Stimulated activated CD4-positive, alpha-beta T cell treated with anti-CD3 and anti-CD28 coated beads, Interleukin-12 subunit alpha, Interleukin-12 subunit beta, amount 100 ng/mL, for 4 hours (primary cell): ENCODE results near the gene KRT34.
"Not testable (repeated sequence)": the region's sequence is repeated elsewhere in the genome, so short reads cannot be mapped to it uniquely, and the experiment has no call there.

ENCODE experiments used
- DNase-seq: peaks from one replicate; pipeline ENCODE4 v3.0.0-alpha.2; 2020

KRT34 gene

GRCh38 chr17:41360296-41360995 is 21.7 kb downstream of the KRT34 start:
- DNase-seq = no peak

GRCh38 chr17:41354536-41354935 is 27.6 kb downstream of the KRT34 start:
- no peak for DNase-seq

GRCh38 chr17:41352597-41353366 is 29.3 kb downstream of the KRT34 start:
- no peak for DNase-seq

- DNase-seq = no peak
Observed at GRCh38 chr17:41351177-41351576, 30.9 kb downstream of the KRT34 start.

GRCh38 chr17:41350381-41350878 is 31.7 kb downstream of the KRT34 start, which contains the start of gene KRT33A:
KRT33A (minus strand) TSS chr17:41350828; CDS start chr17:41350767, 61 bp downstream.
- not testable (repeated sequence) for DNase-seq

DNA sequence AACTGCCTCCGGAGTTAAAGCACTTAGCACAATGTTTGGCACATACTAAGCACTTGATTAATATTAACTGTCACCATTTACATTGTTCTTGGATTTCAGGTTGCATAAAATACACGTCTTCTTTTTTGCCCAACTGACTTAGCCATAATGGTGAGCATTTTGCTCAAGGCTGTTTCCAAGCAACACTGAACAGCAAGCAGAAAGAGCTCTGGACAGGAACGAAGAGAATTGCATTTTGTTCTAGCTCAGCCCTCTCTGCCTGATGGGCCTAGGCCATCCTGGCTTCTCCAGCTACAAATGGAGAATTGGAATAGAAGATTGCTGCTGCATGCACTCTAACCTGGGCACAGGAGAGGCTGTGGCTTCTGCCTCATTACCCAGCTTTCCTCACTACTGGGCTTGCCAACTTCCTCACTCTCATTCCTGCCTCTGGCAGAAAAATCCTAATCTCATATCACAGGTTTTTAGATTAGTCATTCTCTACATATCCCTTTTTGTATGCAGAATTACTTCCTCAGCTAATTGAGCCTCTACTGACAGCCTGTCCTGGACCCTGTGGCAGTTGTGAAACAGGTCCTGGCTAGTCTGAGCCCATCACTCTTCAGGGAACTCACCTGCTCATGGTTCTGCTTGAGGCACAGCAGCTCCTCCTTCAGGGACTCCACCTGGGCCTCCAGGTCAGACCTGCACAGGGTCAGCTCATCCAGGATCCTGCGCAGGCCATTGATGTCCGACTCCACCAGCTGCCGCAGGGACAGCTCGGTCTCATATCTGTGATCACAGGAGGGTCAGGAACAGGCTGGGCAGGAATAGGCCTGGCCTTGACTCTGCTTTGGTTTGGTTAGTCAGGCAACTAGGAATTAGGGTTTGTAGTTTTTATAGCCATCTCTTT is 34.0 kb downstream of the KRT34 start:
- DNase-seq = no peak

DNA sequence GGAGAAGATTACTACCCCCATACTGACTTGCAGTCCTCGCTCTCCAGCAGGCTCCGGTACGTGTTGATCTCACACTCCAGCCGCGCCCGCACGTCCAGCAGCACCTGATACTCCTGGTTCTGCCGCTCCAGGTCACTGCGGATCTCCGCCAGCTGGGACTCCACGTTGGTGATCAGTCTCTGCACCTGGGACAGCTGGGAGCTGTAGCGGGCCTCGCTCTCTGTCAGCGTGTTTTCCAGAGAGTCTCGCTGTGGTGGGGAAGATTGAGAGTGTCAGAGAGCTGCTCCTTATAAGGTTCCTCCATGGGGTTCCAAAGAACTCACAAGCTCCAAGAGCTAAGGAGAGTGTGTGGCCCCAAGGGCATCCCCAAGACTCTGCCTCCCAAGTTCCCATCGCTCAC is 35.7 kb downstream of the KRT34 start:
- DNase-seq = not testable (repeated sequence)

GRCh38 chr17:41345992-41346391 is 36.1 kb downstream of the KRT34 start:
- DNase-seq = no peak

GRCh38 chr17:41343029-41343428 is 39.1 kb downstream of the KRT34 start:
- no peak for DNase-seq

- peak; percentile 20 for DNase-seq
Observed at GRCh38 chr17:41340934-41341861, 40.9 kb downstream of the KRT34 start.

DNA sequence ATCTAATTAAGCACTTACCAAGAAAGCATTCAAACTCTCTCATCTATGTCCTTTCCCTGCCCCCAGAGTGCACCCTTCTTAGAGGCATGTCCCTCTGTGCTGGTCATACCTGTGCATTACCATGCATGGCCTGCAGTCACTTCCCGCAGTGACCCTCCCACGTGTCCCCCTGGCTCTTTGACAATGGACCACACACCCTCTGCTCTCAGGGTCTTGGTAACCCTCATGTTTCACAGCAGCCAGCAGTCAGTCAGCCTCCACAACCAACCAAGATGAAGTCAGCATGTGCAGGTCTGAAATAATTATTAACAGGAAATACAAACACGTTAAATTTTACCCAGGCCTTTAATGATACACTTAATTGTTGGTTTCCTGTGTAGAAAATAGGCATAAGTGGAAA is 41.6 kb downstream of the KRT34 start:
- DNase-seq = no peak

GRCh38 chr17:41339571-41340172 is 42.4 kb downstream of the KRT34 start:
- no peak for DNase-seq

DNA sequence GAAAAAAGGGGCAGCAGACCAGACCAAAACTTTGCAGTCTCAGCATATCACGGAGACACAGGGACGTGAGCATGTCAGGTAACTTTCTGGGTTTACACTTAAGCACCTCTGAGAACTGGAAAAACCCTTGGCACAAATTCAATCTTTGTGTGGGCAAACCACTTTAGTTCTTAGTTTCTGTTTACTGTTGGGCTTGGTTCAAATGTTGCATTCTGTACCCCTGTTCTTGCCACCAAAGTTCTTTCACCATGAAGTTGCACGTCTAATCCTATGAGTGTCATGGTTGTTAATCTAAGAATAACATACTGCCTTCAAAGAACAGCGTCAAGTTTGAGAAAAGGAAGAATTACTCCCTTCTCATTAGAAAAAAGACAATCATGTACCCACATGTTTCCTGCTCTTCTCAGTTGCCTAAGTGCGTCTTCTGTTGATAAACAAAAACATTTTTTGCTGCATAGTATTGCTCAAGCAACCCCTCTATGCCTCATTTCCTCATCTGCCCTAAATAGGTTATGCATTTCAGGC is 43.1 kb downstream of the KRT34 start:
- no peak for DNase-seq

- no peak for DNase-seq
Observed at GRCh38 chr17:41335747-41336146, 46.4 kb downstream of the KRT34 start.

DNA sequence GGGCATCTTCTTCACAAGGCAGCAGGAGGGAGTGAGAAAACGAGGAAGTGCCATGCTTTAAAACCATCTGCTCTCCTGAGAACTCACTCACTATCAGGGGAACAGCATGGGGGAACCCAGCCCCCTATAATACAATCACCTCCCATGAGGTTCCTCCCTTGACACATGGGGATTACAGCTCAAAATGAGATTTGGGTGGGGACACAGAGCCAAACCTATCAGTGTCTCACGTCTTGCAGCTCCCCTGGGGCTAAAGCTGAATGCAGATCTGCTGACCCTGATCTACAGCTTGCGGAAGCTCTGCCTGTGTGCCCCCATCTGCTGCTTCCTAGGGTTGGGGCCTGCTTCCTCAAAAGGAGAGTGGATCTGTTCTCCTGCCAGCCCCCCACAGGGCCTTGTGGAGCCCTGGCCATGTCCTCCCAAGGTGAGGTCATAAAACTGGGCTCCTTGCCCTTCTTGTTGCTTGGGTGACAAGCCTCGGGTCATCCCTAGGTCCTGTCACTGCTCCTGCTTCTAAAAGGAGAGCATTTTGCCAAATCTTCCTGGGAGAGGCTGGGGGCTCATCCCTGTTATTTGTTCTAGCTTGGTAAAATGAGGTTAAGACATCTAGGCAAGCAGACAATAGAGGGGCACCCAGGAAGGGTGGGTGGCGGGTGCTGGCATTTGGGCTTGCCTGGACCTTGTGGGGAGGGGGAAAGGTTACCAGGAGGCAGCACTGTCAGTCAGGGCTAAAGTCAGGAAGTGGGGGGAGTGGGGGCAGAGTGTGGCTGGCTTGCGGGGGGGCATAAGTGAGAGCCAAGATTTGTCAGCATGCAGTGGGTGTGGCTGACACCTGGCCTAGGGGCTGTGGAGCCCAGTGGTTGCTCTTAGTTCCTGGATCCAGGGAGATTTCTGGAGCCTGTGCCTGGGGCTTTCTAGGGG is 47.5 kb downstream of the KRT34 start:
- no peak for DNase-seq

- no peak for DNase-seq
Observed at GRCh38 chr17:41333836-41334235, 48.3 kb downstream of the KRT34 start.

DNA sequence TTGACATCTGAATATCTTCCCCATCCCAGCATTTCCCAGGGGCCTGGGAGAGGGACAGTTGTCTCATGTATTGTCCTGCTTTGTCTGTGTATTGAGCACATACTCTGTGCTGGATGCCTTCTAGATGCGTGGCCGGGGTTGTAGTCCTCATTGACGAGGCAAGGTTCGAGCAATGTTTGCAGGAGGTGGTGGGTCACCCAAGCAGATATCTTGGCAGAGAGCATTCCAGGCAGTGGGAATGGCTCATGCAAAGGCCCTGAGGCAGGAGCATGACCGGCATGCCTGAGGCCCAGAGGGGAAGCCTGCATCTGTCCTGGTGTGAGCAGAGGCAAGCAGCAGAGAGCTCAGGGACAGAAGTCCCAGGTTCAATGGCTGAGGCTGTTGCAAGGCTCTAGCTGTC is 49.0 kb downstream of the KRT34 start:
- DNase-seq = no peak

DNA sequence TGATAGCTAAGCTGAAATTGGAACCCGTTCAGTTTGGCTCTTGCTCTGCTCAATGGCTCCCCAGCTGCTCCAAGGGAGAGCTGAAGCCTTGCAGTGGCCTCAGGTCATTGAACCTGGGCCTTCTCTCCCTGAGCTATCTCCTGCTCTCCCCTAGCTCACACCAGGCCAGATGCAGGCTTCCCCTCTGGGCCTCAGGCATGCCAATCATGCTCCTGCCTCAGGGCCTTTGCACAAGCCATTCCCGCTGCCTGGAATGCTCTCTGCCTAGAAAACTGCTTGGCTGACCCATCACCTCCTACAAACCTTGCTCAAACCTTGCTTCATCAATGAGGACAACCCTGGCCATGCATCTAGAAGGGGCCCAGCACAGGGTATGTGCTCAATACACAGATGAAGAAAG is 49.9 kb downstream of the KRT34 start:
- DNase-seq = no peak

- DNase-seq = no peak
Observed at GRCh38 chr17:41331606-41332005, 50.5 kb downstream of the KRT34 start.

DNA sequence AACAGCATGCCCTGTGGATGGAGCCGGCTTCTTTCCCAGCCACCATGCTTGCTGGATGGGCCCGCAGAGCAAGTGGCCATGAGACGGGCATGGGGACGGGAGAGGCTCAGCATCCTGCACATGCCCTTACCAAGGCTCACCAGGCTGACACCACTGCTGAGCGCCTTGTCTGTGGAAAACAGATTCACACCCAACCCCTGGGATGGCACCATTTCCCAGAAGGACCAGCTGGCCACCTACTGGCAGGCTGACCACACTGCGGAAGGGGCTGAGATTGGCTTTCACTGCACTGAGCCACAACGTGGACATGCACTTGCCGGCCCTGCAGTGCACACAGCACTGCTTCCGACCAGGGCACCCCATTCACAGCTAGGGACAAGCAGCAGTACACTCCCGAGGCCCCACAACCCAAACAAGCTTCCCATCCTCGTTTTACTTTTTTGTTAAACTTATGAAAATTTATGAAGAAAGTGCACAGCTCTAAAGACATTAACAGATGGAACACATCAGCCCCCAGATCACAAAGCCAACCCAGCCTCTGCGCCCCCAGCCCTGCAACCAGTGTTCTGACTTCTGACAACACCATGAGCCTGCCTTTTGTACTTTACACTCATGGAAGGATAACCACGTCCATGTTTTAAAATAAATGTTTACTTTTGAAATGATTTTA is 52.7 kb downstream of the KRT34 start:
- no peak for DNase-seq
